NCI-H1048 (cell line): ENCODE measurements around the gene NISCH.
A peak's percentile ranks its signal among the peaks of the same experiment; 100 is the strongest.

Source experiments
- DNase-seq: peaks from one replicate; lab custom pipeline; 2025; lab: John Stamatoyannopoulos, UW

NISCH gene

GRCh38 chr3:52527732-52528585 is 72.6 kb downstream of the NISCH start:
- DNase-seq: no peak

DNA sequence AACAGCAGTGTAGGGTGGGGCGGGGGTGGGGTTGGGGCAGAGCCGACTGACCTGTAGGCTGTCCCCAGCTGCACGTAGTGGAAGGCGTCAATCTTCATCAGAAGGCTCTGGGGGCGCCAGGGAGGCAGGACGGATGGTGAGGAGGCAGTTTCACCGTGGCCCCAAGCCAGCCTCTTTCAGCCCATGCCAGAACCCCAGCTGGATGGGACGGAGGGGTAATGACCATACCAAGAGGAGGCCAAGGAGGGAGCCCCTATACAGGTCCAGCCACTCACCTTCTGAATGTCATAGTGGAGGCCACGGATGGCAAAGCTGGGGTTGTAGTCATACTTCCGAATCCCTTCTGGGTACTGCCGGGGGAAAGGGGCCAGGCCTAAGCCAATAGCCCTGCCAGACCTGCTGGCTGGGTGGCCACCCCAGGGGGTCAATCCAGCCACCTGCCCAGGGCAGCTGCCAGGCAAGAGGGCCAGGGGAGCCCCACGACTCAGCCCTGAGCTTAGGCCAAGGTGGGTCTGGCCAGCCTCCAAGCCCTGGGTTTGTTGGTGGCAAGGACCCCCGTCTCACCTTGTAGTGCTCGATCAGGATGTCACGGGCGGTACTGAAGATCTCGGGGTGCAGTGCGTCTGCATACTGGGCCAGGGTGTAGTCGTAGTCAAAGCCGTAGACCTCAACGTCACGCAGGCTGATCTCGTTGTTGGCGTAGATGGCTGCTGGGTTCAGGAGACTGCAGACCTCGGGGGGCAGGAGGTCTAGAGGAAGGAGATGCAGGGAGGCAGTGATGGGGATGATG is 73.4 kb downstream of the NISCH start:
- no peak for DNase-seq

GRCh38 chr3:52529376-52530333 is 74.3 kb downstream of the NISCH start:
- no peak for DNase-seq

GRCh38 chr3:52530918-52531826 is 75.8 kb downstream of the NISCH start:
- DNase-seq: no peak

GRCh38 chr3:52531860-52532516 is 76.6 kb downstream of the NISCH start:
- no peak for DNase-seq

DNA sequence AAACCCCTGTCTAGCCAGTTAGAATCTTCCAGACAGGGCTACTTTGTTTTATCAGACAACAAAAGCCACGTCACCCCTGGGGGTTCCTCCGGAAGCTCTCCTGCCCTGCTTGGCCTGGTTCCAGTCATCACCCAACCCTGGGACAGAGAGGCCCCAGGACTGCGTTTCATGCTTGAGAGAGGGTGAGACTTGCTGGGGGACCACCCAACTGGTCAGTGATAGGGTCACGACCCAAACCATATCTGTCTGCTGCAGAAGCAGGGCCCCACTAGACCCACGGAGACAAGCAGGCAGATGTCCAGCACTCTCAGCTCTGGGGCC is 77.1 kb downstream of the NISCH start:
- DNase-seq: no peak

DNA sequence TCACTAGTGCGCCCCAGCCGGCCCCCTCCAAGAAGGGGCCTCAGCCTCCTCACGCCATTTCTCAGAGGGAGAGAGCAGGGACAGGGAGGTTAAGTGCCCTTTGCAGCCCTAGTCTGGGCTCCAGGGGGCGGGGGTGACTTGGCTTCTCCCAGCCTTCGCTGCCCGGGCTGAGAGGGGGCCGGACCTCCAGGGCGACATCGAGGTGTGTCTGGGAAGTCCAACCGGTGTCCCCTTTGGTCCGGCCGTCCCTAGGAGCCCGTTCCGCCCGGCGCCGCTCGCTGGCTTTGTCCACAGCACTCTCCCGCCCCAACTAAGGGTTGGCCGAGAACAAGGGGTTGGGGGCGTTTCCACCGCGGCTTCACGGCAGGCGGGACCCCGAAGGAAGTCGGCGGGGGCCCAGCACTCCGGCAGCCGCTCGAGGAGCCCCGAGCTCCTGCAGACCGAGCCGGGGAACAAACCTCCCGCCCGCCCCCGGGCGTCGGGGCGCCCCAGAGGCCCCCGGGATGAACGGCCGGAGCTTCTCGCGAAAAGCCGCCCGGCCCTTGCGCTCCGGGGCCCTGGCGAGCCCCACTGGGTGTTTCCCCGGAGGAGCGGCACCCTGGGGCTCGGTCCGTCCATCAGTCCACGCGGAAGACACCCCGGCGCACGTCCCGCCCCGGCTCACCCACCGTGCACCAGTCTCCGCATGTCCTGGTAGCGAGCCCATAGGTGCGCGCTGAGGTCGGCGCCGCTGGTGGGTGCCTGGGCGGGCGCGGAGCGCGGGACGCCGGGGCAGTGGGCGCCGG is 77.6 kb downstream of the NISCH start:
- no peak for DNase-seq

GRCh38 chr3:52533623-52534280 is 78.3 kb downstream of the NISCH start, which contains the start of gene NT5DC2:
Gene NT5DC2 (minus strand): TSS chr3:52533857. CDS start chr3:52533737, 120 bp downstream.
- peak; percentile 49 for DNase-seq

- no peak for DNase-seq
Observed at GRCh38 chr3:52534281-52535183, 79.1 kb downstream of the NISCH start.

- no peak for DNase-seq
Observed at GRCh38 chr3:52535411-52536111, 80.2 kb downstream of the NISCH start.

DNA sequence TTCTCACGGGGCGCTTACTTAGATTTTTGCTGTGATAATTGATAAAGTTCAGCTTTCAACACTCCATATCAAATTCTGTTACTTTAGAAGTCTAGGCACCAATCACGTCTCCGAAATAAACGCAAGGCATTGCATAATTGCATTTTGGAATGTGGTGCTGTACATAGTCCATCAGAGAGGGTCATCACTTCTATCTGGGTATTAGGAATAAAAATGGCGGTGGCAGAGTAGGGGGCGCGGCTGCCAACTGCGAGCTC is 80.6 kb downstream of the NISCH start:
- no peak for DNase-seq

DNA sequence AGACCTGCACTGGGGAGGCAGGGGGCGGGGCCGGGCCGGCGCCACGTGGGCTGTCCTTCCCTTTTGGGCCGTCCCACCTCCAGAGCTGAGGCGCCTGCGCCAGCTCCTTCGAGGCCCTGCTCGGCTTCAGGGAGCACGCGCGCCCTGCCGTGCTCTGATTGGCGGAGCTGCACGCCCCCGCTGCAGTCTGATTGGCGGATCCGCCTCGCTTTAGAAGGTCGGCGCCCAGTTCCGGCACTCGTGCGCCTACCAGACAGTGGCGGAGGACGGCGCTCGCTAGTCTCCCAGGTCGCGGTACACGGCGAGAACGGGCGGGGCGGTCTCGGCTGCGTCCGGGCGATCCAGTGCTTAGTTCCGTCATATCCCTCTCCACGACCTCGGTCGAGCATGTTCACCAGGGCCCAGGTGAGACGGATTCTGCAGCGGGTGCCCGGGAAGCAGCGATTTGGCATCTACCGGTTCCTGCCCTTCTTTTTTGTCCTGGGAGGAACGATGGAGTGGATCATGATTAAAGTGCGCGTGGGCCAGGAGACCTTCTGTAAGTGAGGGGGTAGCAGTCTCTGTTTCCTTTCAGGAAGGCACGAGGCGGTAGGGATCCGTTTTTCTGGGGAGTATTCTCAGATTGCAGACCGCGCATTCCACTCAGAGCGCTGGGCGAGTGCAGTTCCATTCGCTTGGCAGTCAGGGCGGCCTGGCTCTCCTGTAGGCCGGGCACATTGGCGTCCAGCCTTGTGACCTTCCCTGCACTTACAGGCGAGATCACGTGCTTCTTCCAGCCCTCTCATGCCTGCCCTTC is 81.2 kb downstream of the NISCH start, which contains the start of gene UQCC5:
TSS of gene UQCC5 (plus strand) at position 237 of the 796 bp plus-strand sequence. CDS start at position 388, 151 bp downstream.
- DNase-seq: peak; percentile 97

DNA sequence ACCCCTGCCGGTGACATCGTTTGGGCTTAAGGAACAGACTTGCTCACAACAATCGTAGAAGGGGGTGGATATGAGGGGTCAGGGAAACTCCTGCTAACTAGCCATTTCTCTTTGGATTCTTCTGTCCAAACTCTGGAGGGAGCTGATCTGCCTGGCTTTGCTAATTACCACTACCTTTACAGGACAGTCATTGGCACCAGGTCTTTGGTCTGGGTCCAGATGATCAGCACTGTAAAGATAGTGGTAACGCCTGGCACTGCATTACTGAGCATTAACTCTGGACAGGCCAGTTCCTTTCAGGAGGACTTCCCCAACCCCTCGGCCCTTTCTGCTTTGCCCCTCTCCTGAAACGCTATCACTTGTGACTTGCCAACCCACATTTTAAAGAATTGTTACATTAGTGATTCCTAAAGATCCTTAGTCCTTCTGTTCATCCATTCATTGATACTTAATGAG is 81.8 kb downstream of the NISCH start:
- no peak for DNase-seq

DNA sequence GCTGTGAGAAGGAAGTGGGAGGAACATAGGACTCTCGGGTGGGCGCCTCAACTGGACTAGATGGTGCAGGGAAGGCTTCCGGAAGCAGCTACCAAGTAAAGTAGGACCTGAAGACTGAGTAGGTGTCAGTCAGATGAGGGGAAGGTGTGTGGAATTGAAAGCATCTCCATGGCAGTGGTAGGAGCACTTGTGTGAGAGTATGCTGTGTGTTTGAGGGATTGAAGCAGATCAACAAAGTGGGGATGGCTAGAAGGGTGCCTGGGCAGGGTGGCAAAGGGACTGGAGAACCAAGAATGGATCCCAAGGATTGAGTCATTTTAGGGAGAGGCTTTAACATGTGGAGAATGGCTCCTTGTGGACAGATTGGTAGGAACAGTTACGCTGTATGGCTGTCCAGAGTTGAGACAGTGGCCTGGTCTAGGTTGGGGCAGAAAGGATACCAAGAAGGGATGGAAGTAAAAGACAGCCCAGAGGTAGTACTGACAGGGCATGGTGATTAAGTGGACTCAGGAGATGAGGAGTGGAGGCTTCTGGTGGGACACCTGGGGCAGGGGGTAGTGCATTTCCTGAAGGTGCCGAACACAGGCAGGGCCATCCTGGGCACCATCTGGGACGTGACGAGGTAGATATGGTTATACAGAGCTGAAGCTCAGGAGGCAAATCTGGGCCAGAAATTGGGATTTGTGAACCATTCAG is 82.5 kb downstream of the NISCH start:
- DNase-seq: no peak

DNA sequence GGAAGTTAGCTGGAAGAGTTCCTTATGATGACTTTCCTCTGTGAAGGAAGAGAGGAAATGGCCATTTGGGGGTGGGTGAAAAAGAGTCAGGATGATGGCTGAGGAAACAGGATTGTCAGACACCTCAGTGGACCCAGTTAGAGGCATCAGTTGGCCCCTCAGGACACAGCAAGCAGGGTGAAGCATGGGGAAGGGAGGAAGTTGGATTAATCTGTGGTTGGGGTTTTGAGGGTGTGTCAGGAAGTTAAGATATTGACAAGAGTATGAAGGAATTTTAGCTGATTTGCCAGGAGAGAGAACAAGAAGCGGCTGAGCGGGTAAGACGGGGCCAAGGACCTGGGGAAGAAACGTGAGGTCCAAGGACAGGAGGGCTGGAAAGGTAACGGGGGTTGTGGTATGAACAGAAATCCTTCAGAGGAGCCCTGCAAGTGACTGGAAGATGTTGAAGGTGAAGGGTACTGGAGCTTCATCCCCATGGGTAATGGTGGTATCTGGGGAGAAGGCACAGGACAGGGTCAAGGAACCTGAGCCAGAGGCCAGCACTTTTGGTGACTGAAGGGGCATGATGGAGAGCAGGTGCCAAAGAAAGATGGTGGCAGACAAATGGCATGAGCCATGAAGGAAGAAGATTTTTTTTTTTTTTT is 83.7 kb downstream of the NISCH start:
- no peak for DNase-seq

GRCh38 chr3:52541050-52541449 is 85.6 kb downstream of the NISCH start:
- DNase-seq: no peak
